ENCODE results near the gene PGLYRP3. TPM values are rescaled to one million over a fixed set of nuclear protein-coding genes. Genes with fewer than 3 reads are reported as not detected.

Gene PGLYRP3
- not detected for polyA plus RNA-seq (2013, experiment 1 of 2; ENCODE audit: insufficient read length)
- polyA plus RNA-seq (2013, experiment 2 of 2; ENCODE audit: insufficient read length), result not detected

- DNase-seq, result no peak
These were observed at the start of gene PGLYRP3 for GRCh38 chr1:153312570-153313186. TSS of gene PGLYRP3 (minus strand) at chr1:153312952. CDS start at chr1:153310665, 2,287 bp downstream.

GRCh38 chr1:153362187-153362775, 49.5 kb upstream of the PGLYRP3 start:
- no peak for DNase-seq

GRCh38 chr1:153361480-153362109, 48.8 kb upstream of the PGLYRP3 start:
- DNase-seq, result no peak

GRCh38 chr1:153360592-153361479, 48.1 kb upstream of the PGLYRP3 start:
- no peak for DNase-seq

GRCh38 chr1:153360190-153360589, 47.4 kb upstream of the PGLYRP3 start:
- no peak for DNase-seq

- DNase-seq, result no peak
These were observed 46.5 kb upstream of the PGLYRP3 start for GRCh38 chr1:153359241-153359640.

GRCh38 chr1:153358691-153358975, 45.9 kb upstream of the PGLYRP3 start:
- DNase-seq, result no peak

GRCh38 chr1:153357853-153358690, 45.3 kb upstream of the PGLYRP3 start, which contains the start of gene S100A9:
TSS of gene S100A9 (plus strand) at chr1:153357854. CDS start at chr1:153358284, 430 bp downstream.
- DNase-seq, result no peak

GRCh38 chr1:153357076-153357852, 44.5 kb upstream of the PGLYRP3 start:
- DNase-seq, result no peak

GRCh38 chr1:153356392-153357075, 43.8 kb upstream of the PGLYRP3 start:
- DNase-seq, result no peak

GRCh38 chr1:153355445-153356071, 42.8 kb upstream of the PGLYRP3 start:
- DNase-seq, result peak; percentile 19

- DNase-seq, result no peak
These were observed 41.9 kb upstream of the PGLYRP3 start for GRCh38 chr1:153354515-153355193.

GRCh38 chr1:153353226-153353947, 40.6 kb upstream of the PGLYRP3 start:
- DNase-seq, result no peak

- DNase-seq, result peak; percentile 54
These were observed 39.8 kb upstream of the PGLYRP3 start for GRCh38 chr1:153352523-153352922.

- no peak for DNase-seq
These were observed 37.7 kb upstream of the PGLYRP3 start for GRCh38 chr1:153350321-153350957.

- DNase-seq, result no peak
These were observed 36.9 kb upstream of the PGLYRP3 start for GRCh38 chr1:153349363-153350320.
